SKM-1 (cell line): ENCODE results near the gene PPP1R12B.
"Not testable (repeated sequence)": the region's sequence is repeated elsewhere in the genome, so short reads cannot be mapped to it uniquely, and the experiment has no call there.

Experiments used
- DNase-seq: peaks from one replicate; lab custom pipeline; 2025; ENCODE audit not compliant: unreplicated experiment; lab: John Stamatoyannopoulos, UW

The PPP1R12B gene

DNA sequence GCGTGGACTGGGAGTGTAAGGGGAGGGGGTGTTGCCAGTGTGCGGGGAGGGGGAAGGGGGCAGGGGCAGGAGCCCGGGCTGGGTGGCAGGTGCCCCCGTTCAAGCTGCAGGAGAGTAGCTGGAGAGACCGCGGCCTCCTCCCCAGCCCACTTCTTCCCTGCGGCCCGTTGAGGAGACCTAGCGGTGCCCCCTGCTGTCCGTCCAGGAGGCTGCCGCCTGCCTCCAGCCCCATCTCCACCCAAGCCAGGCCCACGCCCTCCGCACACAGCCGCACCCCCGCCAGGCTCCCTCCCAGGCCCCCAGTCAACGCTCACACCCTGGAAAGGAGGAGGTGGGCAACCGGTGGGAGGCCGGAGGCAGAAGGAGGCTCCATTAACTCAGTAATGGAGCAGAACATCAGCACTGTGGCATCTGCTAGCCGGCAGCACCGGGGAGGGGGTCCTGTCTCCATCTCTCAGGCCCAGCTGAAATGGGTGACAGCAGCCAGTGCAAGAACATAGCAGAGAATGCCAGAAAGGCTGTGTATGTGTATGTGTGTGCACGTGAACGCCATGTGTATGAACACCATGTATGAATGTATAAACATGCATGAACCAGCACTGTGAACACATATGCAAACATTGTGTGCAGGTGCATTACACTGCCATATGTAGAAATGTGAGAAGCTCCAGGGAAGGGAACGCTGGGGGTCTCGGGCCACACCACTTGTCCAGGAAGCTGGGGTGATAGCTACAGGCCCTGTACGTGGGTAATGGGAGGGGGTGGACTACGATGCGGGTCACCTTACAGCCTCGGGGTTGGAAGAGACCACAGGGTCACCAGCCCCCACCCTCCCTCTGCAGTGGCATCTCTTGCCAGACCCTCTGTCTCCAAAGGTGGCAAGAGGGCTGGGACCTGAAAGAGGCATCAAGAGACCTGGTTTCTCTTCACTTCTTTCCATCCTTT lies 277.2 kb downstream of the PPP1R12B start:
- peak; percentile 84 for DNase-seq

DNA sequence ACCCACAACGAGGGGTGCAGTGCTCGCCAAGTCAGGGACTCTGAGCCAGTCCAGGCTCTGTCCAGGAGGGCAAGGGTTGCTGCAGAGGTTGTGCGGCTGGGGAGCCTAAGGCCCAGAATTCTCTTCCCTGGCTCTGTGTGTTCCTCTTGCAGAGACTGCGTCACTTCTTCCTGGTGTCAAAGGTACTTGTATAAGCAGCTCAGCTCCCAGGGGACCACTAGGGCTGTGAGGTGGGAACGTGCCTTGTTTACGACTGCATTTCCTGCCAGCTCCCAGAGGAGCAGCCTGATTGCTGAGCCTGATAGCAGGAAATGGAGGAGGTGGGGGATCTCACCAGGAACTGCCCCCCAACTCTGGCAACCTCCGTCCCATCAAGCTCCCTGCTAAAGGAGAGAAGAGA lies 278.5 kb downstream of the PPP1R12B start:
- not testable (repeated sequence) for DNase-seq

DNA sequence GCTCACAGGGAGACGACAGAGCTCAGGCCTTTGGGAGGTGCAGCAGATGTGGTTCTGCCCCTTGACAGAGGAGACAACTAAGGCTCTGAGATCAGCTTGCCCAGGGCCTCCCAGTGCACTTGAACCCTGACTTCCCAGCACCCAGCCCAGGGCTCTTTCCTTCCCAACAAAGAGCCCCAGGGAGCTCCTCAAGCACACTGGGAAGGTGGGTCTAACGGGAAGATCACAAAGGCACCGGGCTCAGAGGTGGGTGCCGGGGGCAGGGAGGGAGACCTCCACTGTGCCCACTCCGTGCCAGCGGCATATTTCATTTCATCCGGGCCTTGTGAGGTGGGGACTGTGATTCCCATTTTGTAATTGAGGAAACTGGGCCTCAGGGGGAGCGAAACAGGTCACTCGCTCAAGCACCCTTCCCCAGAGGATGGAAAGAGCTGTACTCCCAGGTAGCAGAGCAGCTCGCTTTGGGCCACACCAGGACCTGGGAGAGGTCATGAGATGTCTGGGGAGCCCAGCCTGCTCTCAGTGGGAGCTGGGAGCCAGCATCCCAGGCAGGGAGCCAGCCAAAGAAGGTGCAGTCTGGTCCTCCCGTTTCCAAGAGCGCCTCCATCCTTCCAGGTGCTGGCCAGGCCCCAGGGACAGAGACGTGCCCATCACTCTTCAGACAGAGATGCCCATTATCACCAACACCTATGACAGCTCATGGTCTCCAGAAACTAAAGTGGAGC lies 279.5 kb downstream of the PPP1R12B start:
- no peak for DNase-seq

DNA sequence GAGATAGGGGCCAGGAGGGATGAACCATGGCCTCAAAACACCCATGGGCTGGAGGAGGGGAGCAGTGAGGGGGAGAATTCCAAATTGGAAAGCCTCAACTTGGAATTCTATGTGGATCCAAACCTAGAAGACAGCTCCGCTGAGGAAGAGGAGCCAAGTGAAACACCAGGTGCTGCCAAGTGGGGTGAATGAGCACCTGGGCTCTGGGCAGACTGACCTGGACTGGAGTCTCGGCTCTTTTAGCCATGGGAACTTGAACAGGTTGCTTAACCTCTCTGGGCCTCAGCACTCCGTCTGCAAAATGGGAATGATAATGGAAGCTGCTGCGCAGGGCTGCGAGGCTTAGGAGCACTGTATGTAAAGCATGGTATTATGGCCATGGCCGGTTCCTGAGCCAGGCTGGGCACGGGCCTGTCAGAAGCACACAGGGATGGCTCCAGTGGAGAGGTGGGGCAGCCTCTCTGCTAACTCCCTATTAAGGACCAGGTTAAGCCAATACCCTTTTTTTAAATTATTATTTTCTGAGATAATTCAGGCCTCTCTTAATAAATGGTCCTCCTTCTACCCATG lies 280.2 kb downstream of the PPP1R12B start:
- no peak for DNase-seq

DNA sequence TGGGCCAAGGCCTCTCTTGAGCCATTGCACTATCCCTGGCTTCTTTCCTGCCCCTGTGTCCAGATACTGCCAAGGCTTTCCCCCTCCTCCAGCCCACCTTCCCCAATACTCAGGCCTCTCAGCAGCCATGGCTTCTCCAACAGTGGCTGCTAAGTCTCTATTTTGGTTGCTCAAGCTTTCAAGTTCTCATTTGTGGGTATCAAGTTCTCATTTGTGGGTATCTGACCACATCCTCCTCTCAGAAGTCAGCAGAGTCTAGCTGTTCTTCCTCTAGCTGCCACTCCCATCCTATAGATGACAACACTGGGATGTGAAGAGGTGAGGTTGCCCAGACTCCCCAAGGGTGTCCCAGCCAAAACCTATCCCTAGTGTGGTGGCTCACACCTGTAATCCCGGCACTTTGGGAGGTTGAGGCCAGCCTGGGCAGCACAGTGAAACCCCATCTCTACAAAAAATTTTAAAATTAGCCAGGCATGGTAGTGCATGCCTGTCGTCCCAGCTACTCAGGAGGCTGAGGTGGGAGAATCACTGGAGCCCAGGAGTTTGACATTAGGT lies 280.8 kb downstream of the PPP1R12B start:
- DNase-seq = peak; percentile 77

DNA sequence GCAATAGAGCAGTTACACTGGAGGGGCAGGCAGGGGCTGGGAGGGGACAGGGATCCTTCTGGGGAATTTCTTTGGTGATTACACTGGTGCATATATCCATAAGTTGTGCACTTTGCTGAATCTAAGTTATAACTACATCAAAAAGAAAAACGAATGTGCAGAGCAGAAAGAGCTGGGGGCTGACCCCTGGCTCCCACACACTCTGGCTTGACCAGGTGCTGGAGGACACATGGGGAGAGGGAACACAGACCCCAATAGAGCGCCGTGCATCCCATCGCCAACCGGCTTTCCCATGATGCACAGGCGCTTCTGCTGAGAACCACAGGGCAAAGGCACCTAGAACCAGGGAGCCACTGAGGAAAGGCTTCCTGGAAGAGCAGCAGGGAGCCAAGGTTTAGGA lies 281.6 kb downstream of the PPP1R12B start:
- not testable (repeated sequence) for DNase-seq

DNA sequence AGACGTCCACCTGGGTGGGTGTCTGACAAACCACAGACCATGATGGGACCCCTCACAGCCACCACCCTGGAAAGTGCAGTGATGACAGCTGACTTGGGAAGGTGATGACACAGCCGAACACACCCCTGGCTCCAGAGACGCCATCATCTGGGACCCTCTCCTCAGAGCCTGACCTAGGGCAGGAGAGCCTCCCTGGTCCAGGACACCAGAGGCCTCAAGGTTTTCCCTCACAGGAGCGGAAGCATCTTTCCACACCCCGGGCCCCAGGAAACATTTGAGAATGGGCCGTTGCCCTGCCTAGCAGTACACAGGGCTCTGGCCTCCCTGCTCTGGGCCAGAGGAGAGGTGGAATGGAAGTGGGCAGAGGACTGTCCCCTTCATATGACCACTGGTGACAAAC lies 282.0 kb downstream of the PPP1R12B start:
- DNase-seq = no peak

DNA sequence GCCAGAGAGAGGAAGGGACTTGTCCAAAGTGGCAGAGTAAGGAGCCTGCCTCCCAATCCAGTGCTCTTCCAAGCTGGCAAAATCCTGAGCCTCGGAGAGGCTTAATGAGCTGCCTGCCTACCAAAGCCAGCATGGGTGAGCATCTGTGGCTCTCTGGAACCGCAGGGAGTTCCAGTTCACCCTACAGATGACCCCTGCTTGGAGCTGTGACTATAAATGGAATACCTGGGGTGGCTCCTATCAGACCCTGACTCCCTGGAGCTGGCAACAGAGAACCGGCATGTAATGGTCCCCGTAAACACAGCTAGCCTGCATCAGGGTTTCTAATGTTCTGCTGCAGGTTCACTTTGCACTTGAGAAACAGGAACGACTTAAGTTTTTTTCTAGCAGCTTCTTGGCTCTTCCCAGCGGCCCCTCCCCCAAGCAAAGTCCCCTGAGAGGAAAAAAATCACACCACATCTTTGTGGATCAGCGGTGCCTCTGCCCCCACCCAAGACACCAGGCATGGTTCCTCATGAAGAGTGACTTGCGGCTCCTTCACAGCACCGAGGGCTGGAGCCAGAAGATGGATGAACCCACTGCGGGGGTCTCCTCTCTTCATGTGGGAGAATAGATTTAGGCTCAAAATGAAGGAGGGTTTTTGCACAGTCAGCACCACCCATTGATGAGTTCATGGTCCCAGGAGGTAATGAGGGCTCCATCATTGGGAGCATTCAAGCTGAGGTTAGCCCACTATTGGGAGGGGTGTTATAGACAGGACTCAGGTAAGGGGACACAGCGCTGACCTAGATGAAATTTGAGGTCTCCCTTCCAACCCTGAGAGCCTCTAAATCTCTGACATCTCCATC lies 282.8 kb downstream of the PPP1R12B start:
- DNase-seq = no peak

DNA sequence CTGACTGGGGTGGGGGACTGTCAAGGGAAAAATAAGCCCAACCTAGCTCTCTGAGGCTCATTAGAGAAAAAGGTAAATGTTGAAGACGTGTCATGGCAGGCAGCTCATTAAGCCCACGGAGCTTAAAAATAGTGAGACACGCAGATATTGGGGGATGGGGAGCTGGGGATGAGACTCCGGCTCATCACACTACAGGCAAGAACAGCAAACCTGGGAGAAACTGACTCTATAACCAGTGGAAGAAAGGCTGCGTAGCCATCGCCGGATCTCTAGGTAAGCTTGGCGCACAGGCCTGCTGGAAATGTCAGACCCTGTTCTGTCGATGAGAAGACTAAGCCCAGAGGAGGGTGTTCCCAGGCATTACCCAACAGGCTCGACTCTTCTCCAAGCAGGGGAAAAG lies 283.7 kb downstream of the PPP1R12B start:
- no peak for DNase-seq

DNA sequence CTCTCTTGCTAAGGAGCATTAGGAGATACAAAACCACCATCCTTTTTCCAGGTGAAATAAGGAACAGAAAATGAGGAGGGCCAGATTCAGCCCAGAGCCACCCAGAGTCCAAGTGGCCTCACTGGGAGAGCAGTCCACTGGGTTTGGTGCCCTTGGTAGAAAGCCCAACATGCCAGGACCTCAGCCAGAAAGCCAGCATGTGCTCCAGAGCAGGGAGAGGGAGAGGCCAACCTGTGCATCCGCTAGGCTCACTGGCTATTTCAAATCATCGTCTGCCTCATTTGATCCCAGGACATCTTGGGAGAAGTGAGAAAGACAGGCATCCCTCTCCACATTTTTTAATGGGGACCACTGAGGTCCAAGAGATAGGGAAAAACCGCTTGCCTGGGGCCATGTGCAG lies 287.7 kb downstream of the PPP1R12B start:
- not testable (repeated sequence) for DNase-seq

DNA sequence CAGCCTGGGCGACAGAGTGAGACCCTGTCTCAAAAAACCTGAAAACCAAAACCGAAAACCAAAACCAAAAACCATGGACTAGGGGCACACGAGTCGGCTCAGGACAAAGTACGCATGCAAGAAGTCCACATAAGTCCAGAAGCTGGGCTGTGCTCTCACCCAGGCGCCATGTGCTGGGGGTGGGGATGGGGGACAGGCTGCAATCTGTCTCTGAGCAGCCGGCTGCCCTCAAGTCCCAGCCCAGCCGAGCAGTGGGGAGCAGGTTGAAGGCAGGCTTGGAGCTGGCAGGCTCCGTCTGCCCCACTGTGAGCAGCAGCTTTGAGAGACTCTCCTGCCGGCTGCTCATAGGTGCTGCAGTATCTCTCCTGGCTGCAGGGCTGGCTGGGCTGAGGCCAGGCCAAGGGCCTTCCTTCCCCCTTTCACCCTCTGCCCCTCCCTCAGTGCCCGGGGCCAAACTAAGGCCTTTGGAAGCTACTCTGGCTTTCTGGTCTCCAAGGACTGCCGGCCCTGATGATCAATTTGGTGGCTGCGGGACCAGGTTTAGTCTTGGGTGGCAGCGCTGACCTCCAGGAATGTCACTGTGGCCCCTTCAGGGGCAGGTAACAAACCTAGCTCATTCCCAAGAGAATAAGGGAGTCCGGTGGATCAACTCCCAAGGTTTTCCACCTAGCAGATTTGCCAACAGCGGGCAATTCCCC lies 289.0 kb downstream of the PPP1R12B start:
- DNase-seq = not testable (repeated sequence)

DNA sequence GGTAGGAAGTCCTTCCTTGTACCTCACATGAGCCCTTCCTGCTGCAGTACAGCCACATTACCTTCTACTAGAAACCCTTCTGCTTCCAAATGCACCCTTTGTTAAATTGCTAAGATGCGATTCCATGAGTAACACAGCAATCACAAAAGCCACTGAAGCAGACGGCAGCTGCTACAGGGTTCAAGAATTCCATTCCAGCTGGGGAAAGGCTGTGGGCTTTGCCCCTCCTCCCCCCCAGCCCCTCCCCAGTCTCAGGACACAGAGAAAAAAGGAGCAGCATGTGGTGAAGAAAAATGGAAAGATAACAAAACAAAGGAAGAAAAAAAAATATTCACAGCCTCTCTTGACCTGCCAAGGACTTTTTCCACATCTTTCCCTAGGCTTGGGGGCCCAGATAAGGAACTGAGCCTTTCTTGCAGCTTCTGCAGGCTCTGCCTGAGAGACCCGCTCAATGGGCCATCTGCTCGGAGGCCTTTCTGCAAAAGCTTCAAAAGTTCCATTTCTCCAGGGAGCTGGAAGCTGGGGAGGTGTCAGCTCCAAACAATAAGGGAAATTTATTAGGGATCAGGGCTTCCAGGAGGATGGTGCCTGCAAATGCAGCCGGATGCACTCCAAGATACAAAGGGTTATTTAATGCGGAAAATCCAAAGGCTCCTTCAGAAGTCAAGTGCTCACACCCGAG lies 289.7 kb downstream of the PPP1R12B start:
- DNase-seq = no peak

DNA sequence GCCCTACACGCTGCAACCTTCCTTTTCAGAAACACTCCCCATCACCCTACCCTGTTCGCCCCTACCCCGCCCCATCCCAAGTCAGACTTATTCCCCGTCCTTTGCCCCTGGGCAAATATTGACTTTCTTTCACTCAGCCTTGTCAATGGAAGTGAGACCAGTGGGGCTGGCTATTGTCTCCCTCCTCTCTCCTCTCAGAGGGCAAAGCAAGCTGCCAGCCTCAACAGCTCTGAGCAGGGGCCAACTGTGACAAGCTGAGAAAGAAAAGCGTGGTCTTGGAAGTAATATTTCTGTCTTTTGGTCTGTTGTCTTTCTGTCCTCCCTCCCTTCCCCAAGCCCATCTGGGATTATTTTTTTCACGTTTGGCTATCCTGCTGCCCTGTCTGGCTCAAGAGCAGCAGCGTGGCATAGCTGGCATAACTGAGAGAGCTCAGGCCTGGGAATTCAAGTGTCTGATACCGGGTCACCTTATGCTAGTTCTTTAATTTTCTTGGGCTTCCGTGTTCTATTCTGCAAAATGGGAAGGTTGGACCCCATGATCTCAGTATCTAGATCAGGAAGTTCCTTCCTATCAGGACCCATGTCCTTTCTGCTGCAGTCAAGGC lies 290.3 kb downstream of the PPP1R12B start:
- DNase-seq = not testable (repeated sequence)

DNA sequence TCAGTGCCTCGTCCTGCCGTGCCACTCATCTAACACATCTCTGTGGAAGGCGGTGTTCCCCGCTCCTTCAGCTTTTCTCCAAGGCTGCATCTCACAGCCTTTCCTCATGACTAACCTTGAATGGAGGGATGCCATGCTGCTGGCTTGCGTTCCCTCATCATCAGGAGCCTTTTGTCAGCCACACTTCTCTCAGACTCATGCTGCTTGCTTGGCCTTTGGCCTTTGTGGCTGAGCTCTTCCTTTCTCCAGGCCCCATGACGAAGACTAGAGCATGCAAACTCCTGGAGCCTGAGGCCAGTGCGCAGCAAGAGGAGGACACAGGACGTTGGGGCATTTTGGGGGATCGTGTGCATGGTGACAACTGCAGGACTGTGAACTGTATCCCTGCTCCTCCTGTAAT lies 291.0 kb downstream of the PPP1R12B start:
- no peak for DNase-seq

DNA sequence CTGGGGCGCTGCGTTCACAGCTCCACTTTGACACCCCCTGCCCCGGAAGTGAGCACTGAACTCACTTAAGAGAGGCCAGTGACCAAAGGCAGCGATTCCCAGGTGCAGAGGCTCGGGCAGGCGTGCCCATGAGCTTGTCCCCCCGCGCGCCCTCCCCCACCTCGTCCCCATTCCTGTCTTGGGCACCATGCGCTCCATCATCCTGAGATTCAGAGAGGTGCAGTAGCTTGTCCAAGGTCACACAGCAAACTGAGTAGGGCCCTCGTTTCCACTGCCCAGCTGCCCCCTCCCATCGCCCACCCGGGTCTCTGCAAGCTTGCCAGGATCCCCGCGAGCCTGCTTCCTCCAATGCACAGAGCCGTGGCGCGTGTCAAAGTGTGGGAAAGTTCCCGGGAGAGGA lies 293.7 kb downstream of the PPP1R12B start:
- DNase-seq = no peak
